Measurements from ENCODE around the gene HTR1B.

Gene HTR1B

GRCh38 chr6:77440206-77440976 lies 22.9 kb downstream of the HTR1B start:
- no peak for DNase-seq (ENCODE audit: low read depth, low spot score)
- TF ChIP-seq, protein P1, sequence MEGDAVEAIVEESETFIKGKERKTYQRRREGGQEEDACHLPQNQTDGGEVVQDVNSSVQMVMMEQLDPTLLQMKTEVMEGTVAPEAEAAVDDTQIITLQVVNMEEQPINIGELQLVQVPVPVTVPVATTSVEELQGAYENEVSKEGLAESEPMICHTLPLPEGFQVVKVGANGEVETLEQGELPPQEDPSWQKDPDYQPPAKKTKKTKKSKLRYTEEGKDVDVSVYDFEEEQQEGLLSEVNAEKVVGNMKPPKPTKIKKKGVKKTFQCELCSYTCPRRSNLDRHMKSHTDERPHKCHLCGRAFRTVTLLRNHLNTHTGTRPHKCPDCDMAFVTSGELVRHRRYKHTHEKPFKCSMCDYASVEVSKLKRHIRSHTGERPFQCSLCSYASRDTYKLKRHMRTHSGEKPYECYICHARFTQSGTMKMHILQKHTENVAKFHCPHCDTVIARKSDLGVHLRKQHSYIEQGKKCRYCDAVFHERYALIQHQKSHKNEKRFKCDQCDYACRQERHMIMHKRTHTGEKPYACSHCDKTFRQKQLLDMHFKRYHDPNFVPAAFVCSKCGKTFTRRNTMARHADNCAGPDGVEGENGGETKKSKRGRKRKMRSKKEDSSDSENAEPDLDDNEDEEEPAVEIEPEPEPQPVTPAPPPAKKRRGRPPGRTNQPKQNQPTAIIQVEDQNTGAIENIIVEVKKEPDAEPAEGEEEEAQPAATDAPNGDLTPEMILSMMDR (IDR thresholded peaks at IDR 0.05; ENCODE audit: insufficient read depth, low read length, missing control alignments): no peak
- ChIA-PET CTCF (no interaction called here), POLR2A (interaction anchor here (0.6 kb wide), 1 partner anchor 316 kb away, joined by 3 read pairs; no protein-coding TSS in a partner anchor)
- no peak overlapping the region for H3K4me3 ChIP-seq (ENCODE audit: low read depth, low read length)

DNA sequence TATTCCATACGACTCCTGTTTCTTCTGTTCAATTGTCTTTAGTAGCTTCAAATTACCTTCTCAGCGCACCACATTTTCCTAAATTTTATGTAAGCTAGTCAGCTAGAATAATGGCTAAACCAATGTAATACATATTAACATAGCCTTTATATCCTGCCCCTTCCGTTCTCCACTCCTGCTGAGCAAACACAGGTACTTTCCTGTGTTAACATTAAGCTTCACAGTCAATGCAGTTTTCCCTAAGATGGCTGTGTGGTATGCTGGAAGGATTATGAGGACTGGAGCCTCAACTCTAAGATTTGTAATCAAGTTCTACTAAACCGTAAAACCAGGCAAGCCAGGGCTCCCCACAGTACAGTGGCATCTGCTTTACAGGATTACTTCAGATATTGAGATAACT lies 29.4 kb downstream of the HTR1B start:
- H3K4me3 ChIP-seq (ENCODE audit: low read depth, low read length): no peak overlapping the region
- POLR2A ChIA-PET: no interaction called here
- CTCF ChIA-PET: interaction anchor here (1.5 to 2.5 kb wide), 2 partner anchors 10 to 23 kb away, joined by 5 to 9 read pairs; no protein-coding TSS in a partner anchor
- DNase-seq (ENCODE audit: low read depth, low spot score): no peak
- TF ChIP-seq, protein P1 (IDR thresholded peaks at IDR 0.05; ENCODE audit: insufficient read depth, low read length, missing control alignments): no peak

GRCh38 chr6:77430504-77430903 lies 32.8 kb downstream of the HTR1B start:
- POLR2A ChIA-PET: no interaction called here
- CTCF ChIA-PET: no interaction called here
- H3K4me3 ChIP-seq (ENCODE audit: low read depth, low read length): no peak overlapping the region
- no peak for DNase-seq (ENCODE audit: low read depth, low spot score)
- TF ChIP-seq, protein P1 (IDR thresholded peaks at IDR 0.05; ENCODE audit: insufficient read depth, low read length, missing control alignments): no peak

- POLR2A ChIA-PET: no interaction called here
- TF ChIP-seq, protein P1 (IDR thresholded peaks at IDR 0.05; ENCODE audit: insufficient read depth, low read length, missing control alignments): no peak
- CTCF ChIA-PET: no interaction called here
- DNase-seq (ENCODE audit: low read depth, low spot score): peak; percentile 34
- no peak overlapping the region for H3K4me3 ChIP-seq (ENCODE audit: low read depth, low read length)
Observed at GRCh38 chr6:77425671-77426070, 37.6 kb downstream of the HTR1B start.

GRCh38 chr6:77425216-77425615 lies 38.1 kb downstream of the HTR1B start:
- ChIA-PET POLR2A (no interaction called here), CTCF (no interaction called here)
- DNase-seq (ENCODE audit: low read depth, low spot score): no peak
- no peak overlapping the region for H3K4me3 ChIP-seq (ENCODE audit: low read depth, low read length)
- TF ChIP-seq, protein P1 (IDR thresholded peaks at IDR 0.05; ENCODE audit: insufficient read depth, low read length, missing control alignments): no peak

DNA sequence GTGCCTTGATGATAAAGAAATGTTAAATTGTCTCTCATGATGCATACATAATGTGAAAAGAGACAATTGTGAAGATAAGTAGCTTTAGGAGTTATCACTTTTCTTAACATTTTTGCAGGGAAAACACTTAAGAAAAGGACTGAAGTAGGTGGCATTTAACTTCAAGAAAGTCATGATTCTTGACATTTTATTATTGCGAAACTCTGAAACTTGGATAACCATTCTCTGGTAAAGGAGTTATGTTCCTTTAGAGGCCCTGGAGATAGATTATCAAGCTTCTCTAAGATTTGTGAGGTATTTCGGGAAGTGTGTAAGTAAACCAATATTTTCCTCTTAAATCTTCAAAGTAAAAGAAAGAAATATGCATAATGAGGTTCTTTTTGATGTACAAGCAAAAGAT lies 38.5 kb downstream of the HTR1B start:
- no peak overlapping the region for H3K4me3 ChIP-seq (ENCODE audit: low read depth, low read length)
- CTCF ChIA-PET: no interaction called here
- no peak for DNase-seq (ENCODE audit: low read depth, low spot score)
- POLR2A ChIA-PET: no interaction called here
- TF ChIP-seq, protein P1 (IDR thresholded peaks at IDR 0.05; ENCODE audit: insufficient read depth, low read length, missing control alignments): no peak

Measured in AG04449 (cell line).